ENCODE data around the gene TSKU. TPM values are rescaled to one million over a fixed set of nuclear protein-coding genes. Genes with fewer than 3 reads are reported as not detected.
"Not testable (repeated sequence)": the region's sequence is repeated elsewhere in the genome, so short reads cannot be mapped to it uniquely, and the experiment has no call there.

Gene TSKU
- total RNA-seq (2014; rRNA removed; shearing (Covaris generic)), result 53.3 and 68.8 TPM in 2 replicates

GRCh38 chr11:76783294-76783895, at the start of gene TSKU:
Gene TSKU (plus strand): TSS chr11:76783356. CDS start chr11:76795617, 12,261 bp downstream.
- H3K27me3 ChIP-seq (ENCODE audit: control insufficient read depth, insufficient read depth, low read length), result no peaks in the 10 kb centered on the region
- DNase-seq, result no peak
- peak within 1 kb of the TSS; percentile 98 for H3K4me3 ChIP-seq (ENCODE audit: insufficient read depth, low read depth, low read length)
- no peaks in the 10 kb centered on the region; the same call in 1 of the 2 replicates for H3K36me3 ChIP-seq (replicated peaks; ENCODE audit: control insufficient read depth, insufficient read depth, low read length)

DNA sequence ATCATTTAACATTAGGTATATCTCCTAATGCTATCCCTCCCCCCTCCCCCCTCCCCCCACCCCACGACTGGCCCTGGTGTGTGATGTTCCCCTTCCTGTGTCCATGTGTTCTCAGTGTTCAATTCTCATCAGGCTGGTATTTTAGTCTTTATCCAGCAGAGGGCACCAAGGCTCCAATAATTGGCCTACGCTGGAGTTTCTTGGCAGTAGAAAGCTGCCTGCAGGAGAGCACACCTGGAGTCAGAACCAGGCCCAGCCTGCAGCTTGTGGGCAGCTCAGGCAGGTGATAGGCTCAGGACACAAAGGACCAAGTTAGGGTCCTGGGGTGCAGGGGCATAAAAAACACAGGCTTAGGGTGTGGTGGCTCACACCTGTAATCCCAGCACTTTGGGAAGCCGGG, 49.2 kb upstream of the TSKU start:
- not testable (repeated sequence) for H3K27me3 ChIP-seq (ENCODE audit: control insufficient read depth, insufficient read depth, low read length); H3K4me3 ChIP-seq (ENCODE audit: insufficient read depth, low read depth, low read length); H3K36me3 ChIP-seq (replicated peaks; ENCODE audit: control insufficient read depth, insufficient read depth, low read length)
- peak; percentile 77 for DNase-seq

DNA sequence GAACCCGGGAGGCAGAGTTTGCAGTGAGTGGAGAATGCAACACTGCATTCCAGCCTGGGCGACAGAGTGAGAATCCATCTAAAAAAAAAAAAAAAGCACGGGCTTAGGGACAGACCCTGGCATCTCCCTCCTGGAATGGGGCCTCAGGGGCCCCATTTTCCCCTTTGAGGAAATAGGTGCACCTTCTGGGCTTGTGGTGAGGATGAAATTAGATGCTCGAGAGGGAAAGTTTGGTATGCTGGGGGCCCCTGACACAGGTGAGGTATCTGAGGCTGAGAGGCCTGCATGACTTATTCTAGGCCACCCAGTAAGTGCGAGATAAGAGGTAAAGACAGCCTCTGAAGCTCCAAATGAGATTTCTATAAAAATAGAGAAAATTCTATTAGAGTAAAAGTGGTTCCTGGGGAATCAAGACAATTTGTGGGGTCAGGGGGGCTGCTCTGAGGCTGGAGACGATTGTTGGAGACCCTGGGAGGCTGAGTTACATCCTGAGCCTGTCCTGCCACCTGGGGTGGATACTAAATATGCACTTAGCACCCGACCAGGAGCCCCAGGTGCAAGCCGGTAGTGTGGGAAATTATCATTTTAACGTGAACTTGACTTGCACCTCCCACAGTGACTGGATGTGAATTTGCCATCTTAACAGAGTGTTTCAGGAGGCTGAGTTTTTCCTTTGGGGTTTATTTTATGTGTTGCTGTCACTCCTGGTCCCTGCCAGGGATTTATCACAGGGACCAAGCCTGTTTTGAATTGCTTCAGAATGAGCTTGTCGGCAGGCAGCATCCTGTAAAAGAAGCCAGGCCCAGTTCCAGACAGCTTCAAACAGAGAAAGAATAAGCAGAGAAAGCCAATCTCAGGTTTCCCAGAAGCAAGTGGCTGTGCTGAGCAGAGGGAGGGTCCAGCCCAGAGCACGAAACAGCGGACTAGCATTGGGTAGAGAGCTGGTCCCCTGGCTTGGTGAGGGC, 48.4 kb upstream of the TSKU start:
- H3K4me3 ChIP-seq (ENCODE audit: insufficient read depth, low read depth, low read length), result no peak overlapping the region

GRCh38 chr11:76735841-76736240, 47.3 kb upstream of the TSKU start:
- Histone ChIP-seq H3K4me3 (ENCODE audit: insufficient read depth, low read depth, low read length) (no peak overlapping the region), H3K36me3 (replicated peaks; ENCODE audit: control insufficient read depth, insufficient read depth, low read length) (no peaks in the 10 kb centered on the region), H3K27me3 (ENCODE audit: control insufficient read depth, insufficient read depth, low read length) (no peaks in the 10 kb centered on the region)
- no peak for DNase-seq

More for the DNA sequence above, 48.4 kb upstream of the TSKU start:
- DNase-seq, result peak; percentile 49
- H3K27me3 ChIP-seq (ENCODE audit: control insufficient read depth, insufficient read depth, low read length), result no peaks in the 10 kb centered on the region
- no peaks in the 10 kb centered on the region for H3K36me3 ChIP-seq (replicated peaks; ENCODE audit: control insufficient read depth, insufficient read depth, low read length)

DNA sequence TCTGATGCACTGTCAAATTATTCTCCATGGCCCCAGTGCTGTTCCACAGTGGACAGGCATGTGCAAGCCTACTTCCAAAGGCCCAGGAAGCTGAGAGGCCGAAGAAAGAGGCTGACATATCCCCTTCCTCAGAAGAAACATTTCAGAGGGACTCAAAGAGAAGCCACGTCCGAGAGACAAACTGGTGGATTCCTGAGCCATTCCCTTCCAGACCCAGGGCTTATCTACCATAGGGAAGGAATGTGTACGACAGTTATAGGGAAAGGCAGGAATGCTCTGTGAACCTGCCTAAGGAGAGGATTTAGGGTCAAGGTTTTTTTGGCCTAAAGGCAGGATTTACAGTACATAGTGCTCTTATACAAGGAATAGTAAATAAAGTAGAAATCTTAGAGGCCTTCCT, 46.9 kb upstream of the TSKU start:
- Histone ChIP-seq H3K36me3 (replicated peaks; ENCODE audit: control insufficient read depth, insufficient read depth, low read length) (no peaks in the 10 kb centered on the region), H3K27me3 (ENCODE audit: control insufficient read depth, insufficient read depth, low read length) (no peaks in the 10 kb centered on the region), H3K4me3 (ENCODE audit: insufficient read depth, low read depth, low read length) (no peak overlapping the region)
- DNase-seq, result no peak

DNA sequence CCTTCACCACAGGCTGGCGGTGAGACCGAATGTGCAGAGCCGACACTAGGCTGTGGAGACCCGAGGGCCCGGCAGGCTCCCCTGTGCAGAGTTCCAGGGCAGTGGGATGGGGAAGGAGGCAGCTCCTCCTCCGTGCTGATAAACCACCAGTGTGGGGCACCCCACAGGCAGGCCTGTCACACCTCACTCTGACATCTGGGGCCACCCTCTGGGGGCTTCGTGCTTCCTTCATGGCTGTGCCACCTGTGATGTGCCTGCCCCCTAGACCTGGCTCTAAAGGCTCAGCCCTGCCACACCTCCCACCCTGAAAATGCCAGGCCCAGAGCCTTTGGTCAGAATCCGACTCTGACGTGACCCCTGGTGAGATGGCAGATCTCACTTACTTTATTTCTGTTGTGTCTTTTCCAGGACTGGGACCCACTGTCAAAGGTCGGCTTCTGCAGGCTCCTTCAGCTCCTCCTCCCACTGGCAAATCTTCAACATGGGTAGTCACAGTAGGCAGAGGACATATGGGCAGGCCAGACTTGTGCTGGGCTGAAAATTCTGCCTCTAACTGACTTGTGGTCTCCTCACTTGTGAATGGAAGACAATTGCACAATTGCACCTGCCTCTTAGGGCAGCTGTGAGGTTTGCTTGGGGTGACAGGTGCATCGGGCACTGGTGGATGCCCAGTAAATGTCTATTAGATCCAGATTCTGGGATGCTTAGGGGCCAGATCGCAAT, 46.2 kb upstream of the TSKU start:
- Histone ChIP-seq H3K36me3 (replicated peaks; ENCODE audit: control insufficient read depth, insufficient read depth, low read length) (no peaks in the 10 kb centered on the region), H3K27me3 (ENCODE audit: control insufficient read depth, insufficient read depth, low read length) (no peaks in the 10 kb centered on the region), H3K4me3 (ENCODE audit: insufficient read depth, low read depth, low read length) (no peak overlapping the region)
- DNase-seq, result no peak

GRCh38 chr11:76738618-76739240, 44.4 kb upstream of the TSKU start:
- no peak for DNase-seq
- Histone ChIP-seq H3K36me3 (replicated peaks; ENCODE audit: control insufficient read depth, insufficient read depth, low read length) (no peaks in the 10 kb centered on the region), H3K4me3 (ENCODE audit: insufficient read depth, low read depth, low read length) (no peak overlapping the region), H3K27me3 (ENCODE audit: control insufficient read depth, insufficient read depth, low read length) (no peaks in the 10 kb centered on the region)

- Histone ChIP-seq H3K36me3 (replicated peaks; ENCODE audit: control insufficient read depth, insufficient read depth, low read length) (no peaks in the 10 kb centered on the region), H3K27me3 (ENCODE audit: control insufficient read depth, insufficient read depth, low read length) (no peaks in the 10 kb centered on the region), H3K4me3 (ENCODE audit: insufficient read depth, low read depth, low read length) (no peak overlapping the region)
- DNase-seq, result no peak
Measured at GRCh38 chr11:76739798-76740197, 43.4 kb upstream of the TSKU start.

DNA sequence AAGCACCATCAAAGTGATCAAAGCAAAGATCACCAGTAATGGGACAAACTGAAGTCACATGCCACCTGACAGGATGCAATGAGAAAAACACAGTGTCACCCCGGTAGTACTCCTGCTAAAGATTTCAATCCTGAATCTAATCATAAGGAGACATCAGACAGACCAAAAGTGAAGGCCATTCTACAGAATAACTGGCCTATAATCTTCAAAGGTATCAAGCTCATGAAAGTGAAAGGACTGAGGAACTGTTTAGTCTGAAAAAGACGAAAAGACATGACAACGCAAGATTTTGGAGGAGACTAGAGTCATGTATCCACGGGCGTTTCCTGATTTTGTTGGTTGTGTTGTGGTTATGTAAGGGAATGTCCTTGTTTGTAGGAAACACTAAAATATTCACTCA, 42.4 kb upstream of the TSKU start:
- H3K36me3 ChIP-seq (replicated peaks; ENCODE audit: control insufficient read depth, insufficient read depth, low read length), result no peaks in the 10 kb centered on the region
- H3K4me3 ChIP-seq (ENCODE audit: insufficient read depth, low read depth, low read length), result no peak overlapping the region
- H3K27me3 ChIP-seq (ENCODE audit: control insufficient read depth, insufficient read depth, low read length), result no peaks in the 10 kb centered on the region
- DNase-seq, result no peak

GRCh38 chr11:76742902-76743301, 40.3 kb upstream of the TSKU start:
- Histone ChIP-seq H3K4me3 (ENCODE audit: insufficient read depth, low read depth, low read length) (no peak overlapping the region), H3K36me3 (replicated peaks; ENCODE audit: control insufficient read depth, insufficient read depth, low read length) (no peaks in the 10 kb centered on the region), H3K27me3 (ENCODE audit: control insufficient read depth, insufficient read depth, low read length) (no peaks in the 10 kb centered on the region)
- DNase-seq, result no peak

- no peak for DNase-seq
- no peaks in the 10 kb centered on the region for H3K27me3 ChIP-seq (ENCODE audit: control insufficient read depth, insufficient read depth, low read length)
- no peak overlapping the region for H3K4me3 ChIP-seq (ENCODE audit: insufficient read depth, low read depth, low read length)
- H3K36me3 ChIP-seq (replicated peaks; ENCODE audit: control insufficient read depth, insufficient read depth, low read length), result no peaks in the 10 kb centered on the region
Measured at GRCh38 chr11:76744186-76745043, 38.7 kb upstream of the TSKU start.

DNA sequence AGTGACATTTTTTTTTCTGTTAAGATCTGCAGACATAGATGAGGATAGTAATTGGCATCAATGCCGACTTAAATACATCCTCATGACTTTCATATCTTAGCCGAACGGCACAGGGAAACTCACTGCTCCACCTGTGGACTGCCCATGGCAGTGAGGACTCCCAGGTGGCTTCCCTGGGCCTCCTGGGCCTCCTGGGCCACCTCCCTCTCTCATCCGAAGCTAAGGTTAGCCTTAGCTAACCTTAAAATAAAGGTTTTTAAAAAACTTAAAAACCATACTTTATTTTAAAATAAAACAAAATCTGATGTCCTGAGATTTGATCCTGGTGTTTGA, 38.1 kb upstream of the TSKU start:
- H3K27me3 ChIP-seq (ENCODE audit: control insufficient read depth, insufficient read depth, low read length), result no peaks in the 10 kb centered on the region
- H3K4me3 ChIP-seq (ENCODE audit: insufficient read depth, low read depth, low read length), result no peak overlapping the region
- no peaks in the 10 kb centered on the region for H3K36me3 ChIP-seq (replicated peaks; ENCODE audit: control insufficient read depth, insufficient read depth, low read length)
- DNase-seq, result no peak

DNA sequence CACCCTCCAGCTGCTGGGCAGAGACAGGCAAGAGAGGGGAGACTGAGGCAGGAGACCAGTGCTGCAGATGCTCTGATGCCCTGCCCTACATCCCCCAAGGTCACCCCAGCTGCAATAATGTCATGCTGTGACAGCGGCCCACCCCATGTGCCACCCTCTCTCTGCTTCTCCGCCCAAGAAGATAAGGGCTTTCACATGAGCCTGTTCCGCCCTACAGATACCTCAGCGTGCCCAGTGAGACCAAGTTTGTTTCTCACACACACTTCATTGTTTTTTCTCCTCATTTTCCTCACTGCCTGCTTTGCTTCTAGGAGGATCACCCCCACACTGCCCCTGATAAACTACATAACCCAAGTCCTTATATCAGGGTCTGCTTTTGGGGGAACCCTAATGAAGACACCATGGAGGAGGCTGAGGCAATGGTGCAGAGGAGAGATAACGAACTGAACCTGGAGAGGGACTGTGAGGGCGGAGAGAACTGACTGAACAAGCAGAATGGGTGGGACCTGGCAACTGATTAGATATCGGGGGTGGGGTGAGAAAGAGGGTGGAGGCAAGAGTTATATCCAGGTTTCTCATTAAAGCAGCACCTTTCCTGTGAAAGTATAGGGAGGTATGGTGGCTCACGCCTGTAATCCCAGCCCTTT, 37.5 kb upstream of the TSKU start:
- H3K27me3 ChIP-seq (ENCODE audit: control insufficient read depth, insufficient read depth, low read length), result no peaks in the 10 kb centered on the region
- H3K4me3 ChIP-seq (ENCODE audit: insufficient read depth, low read depth, low read length), result no peak overlapping the region
- no peaks in the 10 kb centered on the region for H3K36me3 ChIP-seq (replicated peaks; ENCODE audit: control insufficient read depth, insufficient read depth, low read length)
- peak; percentile 60 for DNase-seq

Data from H7 (cell line).